GM20000 (cell line): ENCODE results near the gene ITGB7.

ENCODE experiments used
- DNase-seq: peaks from one replicate; pipeline ENCODE4 v3.0.0; 2012; ENCODE audit warnings: low spot score
- TF ChIP-seq, protein P1 (sequence below): IDR thresholded peaks from 2 replicates; pipeline ENCODE4 v1.5.1; 2012; ENCODE audit warnings: mild to moderate bottlenecking, control low read depth; ENCODE audit errors: extremely low read depth, missing control alignments

The ITGB7 gene

DNA sequence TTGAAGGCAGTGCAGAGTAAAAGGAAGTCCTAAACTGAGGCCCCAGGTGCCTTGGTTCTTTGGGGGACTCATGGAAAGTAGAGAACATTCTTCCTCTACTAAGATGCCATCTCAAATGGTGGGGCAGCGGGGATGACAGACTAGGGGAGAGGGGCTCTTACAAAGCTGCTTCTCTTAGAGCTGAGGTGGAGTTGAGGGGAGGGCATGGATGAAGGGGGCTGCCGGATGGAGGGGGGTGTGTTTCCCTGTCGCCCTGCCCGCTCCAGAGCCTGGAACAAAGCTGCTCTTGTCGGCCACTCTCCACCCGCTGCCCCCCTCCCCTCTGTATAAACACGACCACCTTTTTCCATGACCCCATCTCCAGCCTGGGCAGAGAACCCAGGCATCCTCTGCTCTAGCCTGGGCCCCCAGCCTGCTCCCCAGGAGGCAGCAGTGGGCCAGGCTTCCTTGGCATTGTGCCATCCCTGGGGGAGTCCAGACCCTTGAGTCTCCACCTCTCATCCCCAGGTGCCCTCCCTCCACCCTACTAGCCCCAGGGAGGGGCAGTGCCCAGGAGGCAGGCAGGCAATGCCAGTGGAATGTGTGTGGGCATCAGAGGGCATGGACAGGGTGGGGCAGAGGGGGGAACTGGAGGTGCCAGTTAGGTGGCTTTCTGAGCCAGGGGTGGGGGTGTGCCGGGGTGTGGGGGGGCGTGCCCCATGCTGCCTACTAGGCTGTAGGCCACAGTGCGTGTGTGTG is 23.2 kb upstream of the ITGB7 start:
- DNase-seq: no peak
- TF ChIP-seq, protein P1, sequence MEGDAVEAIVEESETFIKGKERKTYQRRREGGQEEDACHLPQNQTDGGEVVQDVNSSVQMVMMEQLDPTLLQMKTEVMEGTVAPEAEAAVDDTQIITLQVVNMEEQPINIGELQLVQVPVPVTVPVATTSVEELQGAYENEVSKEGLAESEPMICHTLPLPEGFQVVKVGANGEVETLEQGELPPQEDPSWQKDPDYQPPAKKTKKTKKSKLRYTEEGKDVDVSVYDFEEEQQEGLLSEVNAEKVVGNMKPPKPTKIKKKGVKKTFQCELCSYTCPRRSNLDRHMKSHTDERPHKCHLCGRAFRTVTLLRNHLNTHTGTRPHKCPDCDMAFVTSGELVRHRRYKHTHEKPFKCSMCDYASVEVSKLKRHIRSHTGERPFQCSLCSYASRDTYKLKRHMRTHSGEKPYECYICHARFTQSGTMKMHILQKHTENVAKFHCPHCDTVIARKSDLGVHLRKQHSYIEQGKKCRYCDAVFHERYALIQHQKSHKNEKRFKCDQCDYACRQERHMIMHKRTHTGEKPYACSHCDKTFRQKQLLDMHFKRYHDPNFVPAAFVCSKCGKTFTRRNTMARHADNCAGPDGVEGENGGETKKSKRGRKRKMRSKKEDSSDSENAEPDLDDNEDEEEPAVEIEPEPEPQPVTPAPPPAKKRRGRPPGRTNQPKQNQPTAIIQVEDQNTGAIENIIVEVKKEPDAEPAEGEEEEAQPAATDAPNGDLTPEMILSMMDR: no peak

DNA sequence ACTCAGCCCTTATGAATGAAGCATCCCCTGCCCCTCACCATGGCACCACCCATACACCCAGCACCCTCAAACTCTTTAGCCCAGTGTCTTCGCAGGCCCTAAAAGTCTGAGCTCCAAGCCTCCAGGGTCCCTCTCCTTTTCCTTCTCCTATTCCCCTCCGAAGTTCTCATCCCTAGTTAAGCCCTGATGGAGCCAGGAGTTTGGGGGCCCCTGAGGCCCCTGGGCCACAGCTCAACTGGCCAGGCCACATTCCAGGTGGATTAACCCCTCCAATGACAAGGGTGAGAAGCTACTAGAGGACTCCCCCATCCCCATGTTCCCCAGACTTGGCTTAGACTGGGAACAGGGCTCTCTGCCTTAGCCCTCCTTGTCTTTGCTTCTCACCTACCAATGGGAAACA is 22.4 kb upstream of the ITGB7 start:
- TF ChIP-seq, protein P1: no peak
- no peak for DNase-seq

DNA sequence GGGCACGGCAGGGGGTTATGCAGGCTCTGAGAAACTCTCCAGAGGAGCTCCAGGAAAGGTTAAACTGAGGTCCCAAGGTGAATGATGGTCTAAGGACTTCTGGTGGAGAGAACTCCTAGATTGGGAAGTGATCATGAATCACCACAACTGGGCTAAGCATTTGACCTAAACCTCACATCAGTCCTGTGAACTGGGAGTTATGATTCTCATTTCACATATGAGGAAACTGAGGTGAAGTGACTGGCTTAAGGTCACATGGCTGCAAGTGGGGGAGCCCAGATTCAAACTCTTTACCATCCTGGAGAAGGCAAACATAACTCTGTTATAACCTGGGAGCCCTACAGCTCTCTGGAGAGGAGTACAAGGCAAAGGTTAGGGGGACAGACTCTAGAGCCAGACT is 20.8 kb upstream of the ITGB7 start:
- TF ChIP-seq, protein P1: no peak
- no peak for DNase-seq

DNA sequence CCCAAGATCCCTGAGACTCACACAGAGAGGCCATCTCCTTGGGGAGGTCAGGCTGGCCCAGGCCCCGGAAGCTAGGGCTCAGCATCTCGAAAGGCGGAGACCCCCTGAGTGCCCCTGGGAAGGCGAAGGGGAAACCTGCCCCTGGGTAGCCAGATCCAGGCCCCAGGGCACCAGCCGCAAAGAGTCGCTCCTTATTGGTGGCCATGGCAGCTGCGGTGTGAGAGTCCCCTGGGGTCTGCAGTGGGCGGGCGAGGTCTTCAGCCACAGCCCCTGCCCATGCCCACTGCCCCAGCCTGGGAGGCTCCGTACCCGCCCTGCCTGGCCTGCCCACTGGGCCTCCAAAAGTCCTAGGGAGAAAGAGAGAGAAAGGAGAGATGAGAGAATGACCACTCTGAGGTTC is 20.3 kb upstream of the ITGB7 start:
- no peak for DNase-seq
- TF ChIP-seq, protein P1: no peak

DNA sequence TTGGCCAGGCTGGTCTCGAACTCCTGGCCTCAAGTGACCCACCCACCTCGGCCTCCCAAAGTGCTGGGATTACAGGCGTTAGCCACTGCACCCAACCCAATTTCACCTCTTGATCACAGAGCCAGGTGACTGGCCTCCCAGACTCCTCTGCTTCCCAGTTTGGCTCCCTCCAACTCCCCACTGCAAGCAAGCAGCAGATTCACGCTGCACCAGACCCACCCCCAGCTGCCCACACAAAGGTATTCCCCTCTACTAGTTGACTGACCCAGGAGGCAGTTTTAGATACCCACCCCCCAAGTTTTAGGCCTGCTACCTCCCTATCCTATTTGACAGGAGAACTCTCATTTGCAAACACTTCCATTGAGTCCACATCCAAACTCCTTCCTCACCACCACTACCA is 19.8 kb upstream of the ITGB7 start:
- no peak for DNase-seq
- TF ChIP-seq, protein P1: no peak

DNA sequence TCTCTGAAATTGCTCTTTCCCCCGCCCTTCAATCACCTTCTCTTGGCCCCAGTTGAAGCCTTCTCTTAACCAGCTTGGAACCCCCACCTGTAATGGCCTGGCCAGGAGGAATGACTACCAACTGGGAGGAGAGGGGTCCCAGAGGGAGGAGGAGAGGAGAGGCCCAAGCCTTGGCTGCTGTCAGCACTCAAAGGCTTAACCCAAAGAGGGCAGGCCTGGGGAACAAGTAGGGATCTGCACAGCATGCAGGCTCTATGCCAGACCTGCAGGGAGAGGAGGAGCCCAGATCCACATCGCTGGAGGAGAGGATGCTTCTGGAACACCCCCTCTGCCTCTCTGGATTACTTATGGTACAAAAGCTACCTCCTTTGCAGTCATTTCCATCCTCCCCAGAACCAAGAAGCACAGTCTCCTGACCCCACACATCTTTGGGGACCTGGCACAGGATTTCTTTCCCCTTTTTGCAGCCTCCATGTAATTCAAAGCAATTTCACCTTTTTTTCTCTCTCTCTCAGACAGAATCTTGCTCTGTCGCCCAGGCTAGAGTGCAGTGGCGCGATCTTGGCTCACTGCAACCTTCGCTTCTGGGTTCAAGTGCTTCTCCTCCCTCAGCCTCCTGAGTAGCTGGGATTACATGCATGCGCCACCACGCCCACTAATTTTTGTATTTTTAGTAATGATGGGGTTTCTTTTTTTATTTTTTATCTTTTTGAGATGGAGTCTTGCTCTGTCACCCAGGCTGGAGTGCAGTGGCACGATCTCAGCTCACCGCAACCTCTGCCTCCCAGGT is 18.8 kb upstream of the ITGB7 start:
- DNase-seq: no peak
- TF ChIP-seq, protein P1: no peak

DNA sequence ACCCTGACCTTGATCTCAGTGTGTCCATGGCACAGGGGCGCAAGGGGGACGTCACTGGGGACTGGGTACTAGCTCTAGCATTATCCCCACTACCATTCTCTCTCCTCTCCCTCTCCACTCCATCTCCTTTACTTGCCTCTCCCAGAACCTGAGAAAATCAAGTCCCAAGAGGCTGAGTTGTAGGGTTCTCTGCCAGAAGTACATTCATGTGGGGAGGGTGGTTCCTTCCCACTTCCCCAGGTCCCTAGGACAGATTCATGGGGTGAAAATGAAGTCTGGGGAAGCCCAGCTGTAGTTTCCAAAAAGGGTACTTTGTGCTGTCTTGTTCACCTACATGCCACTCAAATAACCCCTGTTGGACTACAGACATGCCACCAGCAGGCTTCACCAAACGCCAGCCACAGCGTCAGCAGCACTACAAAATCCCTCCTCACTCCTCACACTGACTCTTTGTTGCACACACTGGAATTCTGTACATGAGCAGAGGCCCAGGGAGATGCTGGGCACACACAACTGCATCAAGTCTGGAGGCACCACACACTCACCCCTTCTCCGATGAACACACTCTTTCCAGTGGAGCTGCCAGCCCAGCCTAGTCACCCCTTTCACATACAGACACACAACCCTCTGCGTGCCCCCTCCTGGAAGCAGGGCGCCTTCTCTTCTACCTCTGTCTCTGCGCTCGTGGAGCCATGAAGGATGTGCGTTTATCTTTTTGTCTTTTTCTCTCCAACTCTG is 18.0 kb upstream of the ITGB7 start:
- no peak for DNase-seq
- TF ChIP-seq, protein P1: no peak
